Measurements from ENCODE around the gene PLIN5.
"Not testable (repeated sequence)": the region's sequence is repeated elsewhere in the genome, so short reads cannot be mapped to it uniquely, and the experiment has no call there.

The PLIN5 gene

DNA sequence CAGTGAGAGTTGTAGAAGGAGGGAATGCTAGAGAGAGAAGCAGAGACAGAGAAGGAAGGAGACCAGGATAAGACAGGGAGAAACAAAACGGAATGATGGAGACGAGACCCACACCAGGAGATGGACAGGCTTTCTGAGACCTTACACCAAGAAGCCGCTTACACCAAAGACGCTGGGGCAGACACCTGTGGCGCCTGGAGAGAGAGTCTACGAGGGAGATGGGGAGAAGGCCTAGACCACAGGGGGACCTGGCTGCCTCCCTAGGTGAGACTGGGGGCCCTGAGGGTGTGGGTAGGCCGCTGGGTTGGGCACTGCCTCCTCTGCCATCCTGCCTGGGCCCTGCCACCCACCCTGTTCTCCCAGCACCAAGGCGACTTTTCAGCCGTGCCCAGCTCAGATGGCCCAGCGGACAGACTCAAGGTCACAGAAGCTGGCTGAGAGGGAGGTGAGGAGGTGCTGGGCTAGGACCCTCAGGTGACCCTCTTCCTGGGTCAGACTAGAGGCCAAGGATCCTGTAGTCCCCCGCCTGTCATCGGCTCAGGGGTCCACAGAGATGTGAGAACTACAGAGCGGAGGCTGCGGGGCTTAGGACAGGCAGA is 5.0 kb downstream of the PLIN5 start:
- H3K4me3 Mint-ChIP-seq = no peak overlapping the region
- CTCF ChIA-PET = no interaction called here
- no peak for DNase-seq
- no peaks in the 10 kb centered on the region for H3K36me3 Mint-ChIP-seq
- H3K27ac Mint-ChIP-seq = no peak overlapping the region
- H3K9me3 Mint-ChIP-seq = no peaks in the 10 kb centered on the region
- peaks cover 46% of the 10 kb centered on the region for H3K27me3 Mint-ChIP-seq
- no peaks in the 10 kb centered on the region for H3K4me1 Mint-ChIP-seq

DNA sequence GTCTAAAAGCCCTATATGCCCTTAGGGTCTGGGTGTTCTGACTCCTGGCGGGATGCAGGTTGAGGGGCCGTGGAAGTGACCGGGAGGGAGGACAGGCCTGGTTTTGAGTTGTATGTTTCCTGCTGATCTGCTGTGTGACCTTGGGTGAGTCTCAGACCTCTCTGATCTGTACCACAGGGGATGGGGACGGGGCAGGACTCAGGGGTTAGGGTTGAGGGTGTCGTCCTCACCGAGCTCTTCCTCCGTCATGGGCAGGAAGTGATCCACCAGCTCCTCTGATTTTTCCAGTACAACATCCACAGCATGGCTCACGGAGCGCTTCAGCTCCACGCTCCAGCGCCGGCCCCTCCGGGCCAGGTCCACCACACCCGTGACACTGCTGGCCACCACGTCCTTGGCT is 6.2 kb downstream of the PLIN5 start:
- H3K9me3 Mint-ChIP-seq = no peaks in the 10 kb centered on the region

DNA sequence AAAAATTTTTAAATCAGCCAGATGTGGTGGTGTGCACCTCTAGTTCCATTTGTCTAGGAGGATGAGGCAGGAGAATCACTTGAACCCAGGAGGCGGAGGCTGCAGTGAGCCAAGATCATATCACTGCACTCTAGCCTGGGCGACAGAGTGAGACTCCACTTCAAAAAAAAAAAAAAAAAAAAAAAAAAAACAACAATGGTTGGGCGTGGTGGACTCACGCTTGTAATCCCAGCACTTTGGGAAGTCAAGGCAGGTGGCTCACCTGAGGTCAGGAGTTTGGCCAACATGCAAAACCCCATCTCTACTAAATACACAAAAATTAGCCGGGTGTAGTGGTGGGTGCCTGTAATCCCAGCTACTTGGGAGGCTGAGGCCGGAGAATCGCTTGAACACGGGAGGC is 7.6 kb downstream of the PLIN5 start:
- H3K27me3 Mint-ChIP-seq = peaks cover 23% of the 10 kb centered on the region
- DNase-seq, H3K4me3 Mint-ChIP-seq, H3K9me3 Mint-ChIP-seq, H3K27ac Mint-ChIP-seq, H3K36me3 Mint-ChIP-seq, H3K4me1 Mint-ChIP-seq: not testable (repeated sequence)
- CTCF ChIA-PET = interaction anchor here (1.2 kb wide), 1 partner anchor 260 kb away, joined by 4 read pairs; no protein-coding TSS in a partner anchor

More for the DNA sequence above, 6.2 kb downstream of the PLIN5 start:
- no peaks in the 10 kb centered on the region for H3K4me1 Mint-ChIP-seq
- H3K27me3 Mint-ChIP-seq = peaks cover 35% of the 10 kb centered on the region
- H3K4me3 Mint-ChIP-seq = no peak overlapping the region
- DNase-seq = no peak
- CTCF ChIA-PET = interaction anchor here (1.2 kb wide), 1 partner anchor 262 kb away, joined by 4 read pairs; no protein-coding TSS in a partner anchor
- no peak overlapping the region for H3K27ac Mint-ChIP-seq
- H3K36me3 Mint-ChIP-seq = no peaks in the 10 kb centered on the region

DNA sequence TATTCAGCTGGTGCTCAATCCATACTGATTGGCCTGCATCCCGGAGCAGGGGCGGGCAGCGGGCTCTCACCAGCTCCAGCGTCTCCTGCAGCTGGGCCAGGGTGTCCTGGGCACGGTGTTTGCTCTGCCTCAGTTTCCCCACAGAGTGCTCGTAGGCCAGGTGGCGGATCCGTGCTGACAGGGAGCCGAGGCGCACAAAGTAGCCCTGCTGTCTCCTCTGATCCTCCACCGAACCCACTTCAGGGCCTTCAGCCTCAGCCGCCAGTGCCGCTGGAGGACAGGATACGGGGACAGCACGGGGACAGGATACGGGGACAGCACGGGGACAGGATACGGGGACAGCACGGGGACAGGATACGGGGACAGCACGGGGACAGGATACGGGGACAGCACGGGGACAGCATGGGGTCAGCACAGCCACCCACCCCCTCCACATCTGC is 9.4 kb downstream of the PLIN5 start:
- CTCF ChIA-PET = interaction anchor here (0.6 to 4.5 kb wide), 11 partner anchors 8 to 258 kb away, joined by 3 to 30 read pairs (median 7); partner anchors contain the start of gene PLIN5
- no peaks in the 10 kb centered on the region for H3K4me1 Mint-ChIP-seq
- no peak overlapping the region for H3K4me3 Mint-ChIP-seq
- no peak for DNase-seq
- no peaks in the 10 kb centered on the region for H3K36me3 Mint-ChIP-seq
- H3K27me3 Mint-ChIP-seq = peaks cover 16% of the 10 kb centered on the region
- no peaks in the 10 kb centered on the region for H3K9me3 Mint-ChIP-seq
- no peak overlapping the region for H3K27ac Mint-ChIP-seq

DNA sequence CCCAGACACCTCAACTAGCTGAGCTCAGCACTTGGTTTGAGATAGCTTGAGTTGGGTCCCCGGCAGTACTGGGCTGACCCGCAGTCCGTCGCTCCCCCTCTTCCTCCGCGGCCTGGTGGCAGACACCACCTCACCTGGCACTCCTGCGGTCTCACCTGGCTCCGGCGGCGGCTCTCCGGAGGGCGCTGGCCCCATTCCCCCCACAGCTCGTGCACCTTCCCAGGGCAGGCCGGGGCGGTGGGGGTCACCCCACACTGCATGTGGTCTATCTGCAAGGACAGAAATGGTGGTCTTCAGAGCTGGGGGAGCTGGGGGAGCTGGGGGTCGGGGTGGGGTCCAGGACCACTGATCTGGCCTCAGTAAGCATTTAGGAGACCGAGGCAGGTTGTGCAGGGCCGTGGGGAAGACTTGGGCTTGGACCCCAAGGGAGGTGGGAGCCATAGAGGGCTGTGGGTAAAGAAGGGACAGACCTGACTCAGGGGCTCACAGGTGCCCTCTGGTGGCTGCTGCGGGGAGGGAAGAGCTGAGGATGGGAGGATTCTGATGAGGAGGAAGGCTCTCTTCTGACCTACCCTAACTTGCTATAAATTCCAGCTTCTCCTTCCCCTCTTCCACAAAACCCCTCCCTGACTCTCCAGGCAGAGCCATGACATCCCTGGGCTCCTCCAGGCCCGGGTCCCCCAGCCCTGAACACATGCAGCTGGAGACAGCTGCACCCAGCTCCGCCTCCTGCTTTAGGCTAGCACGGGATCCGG is 10.0 kb downstream of the PLIN5 start:
- H3K36me3 Mint-ChIP-seq = no peaks in the 10 kb centered on the region
- no peaks in the 10 kb centered on the region for H3K9me3 Mint-ChIP-seq
- CTCF ChIA-PET = interaction anchor here (0.6 to 4.5 kb wide), 12 partner anchors 9 to 257 kb away, joined by 3 to 30 read pairs (median 8); partner anchors contain the start of gene PLIN5
- no peak overlapping the region for H3K4me3 Mint-ChIP-seq
- peaks cover 12% of the 10 kb centered on the region for H3K27me3 Mint-ChIP-seq
- H3K27ac Mint-ChIP-seq = no peak overlapping the region
- no peaks in the 10 kb centered on the region for H3K4me1 Mint-ChIP-seq
- peak; percentile 82 for DNase-seq

DNA sequence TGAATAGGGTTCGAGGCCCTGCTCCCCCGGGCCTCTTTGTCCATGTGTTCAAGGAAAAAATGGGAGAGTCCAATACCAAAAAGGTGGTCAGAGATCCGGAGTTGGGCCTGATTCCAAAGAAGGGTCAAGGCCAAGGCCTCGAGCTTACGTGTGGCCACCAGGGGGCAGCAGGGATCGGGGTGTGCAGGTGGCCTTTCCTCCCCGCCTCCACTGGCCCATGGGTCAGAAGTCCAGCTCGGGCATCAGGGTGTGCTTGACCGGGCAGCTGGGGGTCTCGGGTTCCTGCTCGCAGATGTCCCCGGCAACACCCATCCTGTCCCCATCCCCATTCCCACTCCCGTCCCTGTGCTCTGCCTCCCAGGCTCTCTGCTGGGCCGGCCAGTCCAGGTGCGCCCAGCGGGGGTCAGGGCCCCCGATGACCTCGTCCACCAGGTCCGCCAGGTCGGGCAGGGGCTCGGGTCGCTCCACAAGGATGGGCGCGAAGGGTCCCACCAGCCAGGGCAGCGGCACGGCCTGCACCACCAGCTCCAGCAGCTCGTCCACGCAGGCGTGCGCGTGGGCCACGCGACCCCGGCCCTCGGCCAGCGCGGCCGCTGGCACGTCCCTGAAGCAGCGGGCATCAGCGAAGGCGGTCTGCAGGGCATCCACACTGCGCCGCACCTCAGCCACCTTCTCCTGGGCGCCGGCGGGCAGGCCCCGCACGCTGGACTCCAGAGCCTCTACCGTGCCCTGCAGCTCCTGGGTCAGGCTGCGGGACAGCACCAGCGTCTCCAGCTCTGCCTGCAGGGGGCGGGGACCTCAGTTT is 11.5 kb downstream of the PLIN5 start:
- no peak overlapping the region for H3K4me3 Mint-ChIP-seq
- CTCF ChIA-PET = interaction anchor here (0.5 to 4.5 kb wide), 13 partner anchors 9 to 624 kb away, joined by 3 to 30 read pairs (median 5); partner anchors contain the start of gene PLIN5
- H3K36me3 Mint-ChIP-seq = no peaks in the 10 kb centered on the region
- peaks cover 17% of the 10 kb centered on the region for H3K27me3 Mint-ChIP-seq
- peak; percentile 32 for DNase-seq
- H3K27ac Mint-ChIP-seq = no peak overlapping the region
- H3K4me1 Mint-ChIP-seq = no peaks in the 10 kb centered on the region
- H3K9me3 Mint-ChIP-seq = no peaks in the 10 kb centered on the region

DNA sequence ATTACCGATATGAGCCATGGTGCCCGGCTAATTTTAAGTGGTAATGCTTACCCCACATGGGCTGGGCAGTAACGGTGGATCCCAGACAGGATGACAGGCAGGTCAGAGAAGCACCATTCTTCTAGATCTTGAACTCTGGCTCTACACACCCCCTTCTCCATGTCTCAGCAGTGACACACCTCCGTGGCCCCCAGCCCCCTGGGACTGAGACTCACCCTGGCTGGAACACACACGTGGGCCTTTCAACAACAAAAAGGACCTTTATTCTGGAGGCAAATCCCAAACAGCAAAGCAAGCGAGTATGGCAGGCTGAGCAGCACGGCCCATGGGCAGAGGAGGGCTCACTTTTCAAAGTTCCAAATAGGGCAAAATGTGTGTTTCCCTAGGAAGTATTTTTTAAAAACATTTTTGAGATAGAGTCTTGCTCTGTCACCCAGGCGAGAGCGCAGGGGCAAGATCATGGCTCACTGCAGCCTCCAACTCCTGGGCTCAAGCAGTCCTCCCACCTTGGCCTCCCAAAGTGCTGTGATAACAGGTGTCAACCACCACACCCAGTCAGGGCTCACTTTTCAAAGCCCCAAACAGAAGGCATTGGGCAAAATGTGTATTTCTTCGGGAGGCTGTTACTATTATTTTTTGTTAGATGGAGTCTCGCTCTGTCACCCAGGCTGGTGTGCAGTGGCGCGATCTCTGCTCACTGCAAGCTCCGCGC is 12.6 kb downstream of the PLIN5 start:
- Mint-ChIP-seq H3K4me1 (no peaks in the 10 kb centered on the region), H3K9me3 (no peaks in the 10 kb centered on the region), H3K27me3 (peaks cover 23% of the 10 kb centered on the region), H3K36me3 (no peaks in the 10 kb centered on the region), H3K27ac (no peak overlapping the region), H3K4me3 (no peak overlapping the region)
- no peak for DNase-seq
- CTCF ChIA-PET = interaction anchor here (0.6 to 4.5 kb wide), 11 partner anchors 9 to 288 kb away, joined by 3 to 30 read pairs (median 5); partner anchors contain the start of gene PLIN5

DNA sequence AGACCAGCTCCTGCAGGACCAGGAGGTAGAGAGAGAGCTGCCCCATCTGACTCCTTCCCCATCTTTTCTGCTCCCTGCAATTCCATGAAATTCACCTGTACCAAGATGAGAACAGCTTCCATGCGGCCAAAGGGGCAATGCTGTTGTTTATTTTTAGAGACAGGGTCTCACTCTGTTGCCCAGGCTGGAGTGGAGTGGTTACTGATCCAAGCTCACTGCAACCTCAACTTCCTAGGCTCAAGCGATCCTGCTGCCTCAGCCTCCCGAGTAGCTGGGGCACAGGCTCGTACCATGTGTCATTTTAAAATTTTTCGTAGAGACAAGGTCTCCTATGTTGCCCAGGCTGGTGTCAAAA is 13.2 kb downstream of the PLIN5 start:
- no peak for DNase-seq
- Mint-ChIP-seq H3K27ac (no peak overlapping the region), H3K4me3 (no peak overlapping the region), H3K27me3 (peaks cover 23% of the 10 kb centered on the region), H3K36me3 (no peaks in the 10 kb centered on the region), H3K4me1 (no peaks in the 10 kb centered on the region), H3K9me3 (no peaks in the 10 kb centered on the region)
- CTCF ChIA-PET = interaction anchor here (0.6 to 0.7 kb wide), 2 partner anchors 12 to 90 kb away, joined by 3 to 4 read pairs; no protein-coding TSS in a partner anchor

DNA sequence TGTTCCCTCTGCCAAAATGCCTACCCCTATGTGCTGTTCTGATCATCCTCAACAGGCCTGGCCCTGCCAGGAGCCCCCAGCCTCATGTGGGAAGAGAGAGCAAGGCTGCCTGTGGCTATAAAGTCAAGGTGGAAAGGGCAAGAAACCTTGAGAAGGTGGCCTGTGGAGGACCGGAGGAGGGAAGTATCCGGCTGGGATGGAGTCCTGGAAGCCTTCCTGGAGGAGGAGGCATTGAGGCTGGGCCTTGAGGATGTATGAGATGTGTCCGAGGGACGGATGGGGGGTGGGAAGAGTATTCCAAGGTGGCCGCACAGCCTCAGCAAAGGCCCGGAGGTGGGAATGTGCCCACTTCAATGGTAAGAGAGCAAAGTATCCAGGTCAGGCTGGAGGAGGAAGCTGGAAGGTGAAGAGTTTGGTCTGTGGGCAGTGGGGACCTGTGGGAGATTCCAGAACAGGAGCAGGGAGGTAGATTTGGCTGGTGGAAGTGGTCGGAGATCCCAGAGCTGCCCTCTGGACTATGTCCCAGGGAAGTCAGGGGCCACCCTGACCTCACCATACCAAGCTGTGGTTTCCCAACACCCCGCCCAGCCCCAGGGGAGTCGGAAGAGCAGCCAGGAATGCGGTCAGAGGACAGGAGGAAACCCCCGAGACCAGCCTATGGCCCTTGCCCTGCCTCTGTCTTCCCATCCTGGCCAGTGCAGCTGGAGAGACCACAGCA is 13.7 kb downstream of the PLIN5 start:
- Mint-ChIP-seq H3K36me3 (no peaks in the 10 kb centered on the region), H3K4me1 (no peaks in the 10 kb centered on the region), H3K27me3 (peaks cover 23% of the 10 kb centered on the region), H3K4me3 (no peak overlapping the region), H3K9me3 (no peaks in the 10 kb centered on the region), H3K27ac (no peak overlapping the region)
- no peak for DNase-seq
- CTCF ChIA-PET = interaction anchor here (0.7 kb wide), 1 partner anchor 12 kb away, joined by 3 read pairs; no protein-coding TSS in a partner anchor

DNA sequence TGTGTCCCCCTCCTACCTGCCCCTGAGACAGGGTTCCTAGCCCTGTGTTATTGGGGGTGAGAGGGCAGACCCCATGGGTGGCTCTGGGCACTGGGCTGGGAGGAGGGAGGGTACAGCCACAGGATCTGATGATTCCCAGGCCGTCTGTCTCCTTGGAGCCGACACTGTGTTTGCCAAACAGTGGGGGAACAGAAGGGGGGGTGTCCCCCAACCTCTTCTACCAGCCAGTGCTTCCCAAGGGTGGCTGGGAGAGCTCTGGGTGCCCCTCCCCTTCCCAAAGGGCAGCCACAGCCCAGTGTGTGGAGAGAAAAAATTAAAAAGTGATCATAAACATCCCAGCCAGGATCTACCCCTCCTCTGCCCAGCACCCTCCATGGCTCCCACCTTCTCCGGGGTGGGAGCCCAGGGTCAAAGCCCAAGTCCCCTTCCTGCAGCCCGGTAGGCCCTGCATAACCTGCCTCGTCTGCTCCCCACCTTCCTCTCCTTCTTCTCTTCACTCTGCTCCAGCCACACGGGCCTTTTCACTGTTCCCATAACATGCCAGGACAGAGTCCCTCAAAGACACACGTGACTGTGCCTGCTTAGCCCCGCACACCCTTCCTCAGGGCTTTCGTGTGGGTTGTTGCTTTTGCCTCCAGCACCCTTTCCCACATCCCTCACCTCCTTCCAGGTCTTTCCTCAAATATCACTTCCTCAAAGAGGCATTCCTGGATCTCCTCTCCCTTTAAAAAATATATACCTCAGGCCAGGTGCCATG is 15.3 kb downstream of the PLIN5 start:
- Mint-ChIP-seq H3K27ac (no peak overlapping the region), H3K27me3 (peaks cover 23% of the 10 kb centered on the region), H3K4me1 (no peaks in the 10 kb centered on the region), H3K36me3 (no peaks in the 10 kb centered on the region), H3K9me3 (no peaks in the 10 kb centered on the region), H3K4me3 (no peak overlapping the region)
- no peak for DNase-seq
- CTCF ChIA-PET = no interaction called here

DNA sequence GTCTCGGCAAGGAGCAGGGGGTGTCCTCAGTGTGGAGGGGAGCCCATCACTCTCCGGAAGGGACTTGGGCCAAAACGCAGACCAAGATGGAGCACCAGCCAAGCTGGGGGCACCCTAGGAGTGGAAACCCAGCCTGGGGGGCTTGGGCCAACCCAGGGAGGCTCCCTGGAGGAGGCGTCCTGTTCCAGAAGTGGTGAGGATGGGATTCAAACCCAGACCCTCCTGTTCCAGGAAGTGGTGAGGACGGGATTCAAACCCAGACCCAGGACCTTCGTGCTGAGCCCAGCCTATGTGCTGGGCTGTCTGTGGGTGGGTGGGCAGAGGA is 15.9 kb downstream of the PLIN5 start:
- H3K4me3 Mint-ChIP-seq = no peak overlapping the region
- H3K27me3 Mint-ChIP-seq = peaks cover 23% of the 10 kb centered on the region
- H3K27ac Mint-ChIP-seq = no peak overlapping the region
- DNase-seq = no peak
- H3K4me1 Mint-ChIP-seq = no peaks in the 10 kb centered on the region
- no peaks in the 10 kb centered on the region for H3K36me3 Mint-ChIP-seq
- CTCF ChIA-PET = no interaction called here
- no peaks in the 10 kb centered on the region for H3K9me3 Mint-ChIP-seq

DNA sequence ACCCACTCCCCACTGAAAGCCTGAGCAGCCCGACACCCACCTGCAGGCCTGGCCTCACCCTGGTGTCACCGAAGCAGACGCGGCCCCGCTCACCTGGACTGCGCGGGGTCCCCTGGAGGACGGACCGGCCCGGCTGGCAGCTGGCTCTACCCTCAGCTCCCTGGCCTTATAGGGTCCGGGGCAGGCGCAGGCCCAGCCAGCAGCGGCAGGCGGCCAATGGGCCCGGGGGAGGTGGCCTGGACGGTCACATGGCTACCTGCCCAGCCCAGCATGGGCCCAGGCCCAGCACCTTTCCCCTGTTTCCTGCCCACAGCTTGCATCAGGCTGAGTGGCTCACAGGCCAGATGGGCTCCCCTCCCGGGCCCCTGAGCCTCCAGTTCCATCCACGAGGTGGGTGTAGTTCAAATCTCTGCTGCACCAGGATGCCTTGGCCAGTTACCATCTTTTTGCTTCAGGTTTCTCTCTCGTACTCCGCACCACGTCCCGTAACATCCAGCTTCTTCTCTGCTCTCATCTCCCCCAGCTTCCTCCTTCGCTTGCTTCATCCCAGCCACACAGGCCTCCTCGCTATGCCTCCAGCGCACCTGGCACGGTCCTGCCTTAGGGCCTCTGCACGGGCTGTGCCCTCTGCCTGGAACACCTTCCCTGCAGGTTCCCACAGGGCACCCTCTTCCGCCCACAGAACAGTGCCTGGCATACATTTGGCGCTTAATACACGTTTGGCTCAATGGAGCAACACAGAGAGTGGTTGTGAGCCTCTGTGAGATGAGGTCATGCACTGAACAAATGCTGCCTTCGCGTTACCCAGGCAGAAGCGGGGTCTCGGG is 16.5 kb downstream of the PLIN5 start, which contains the start of gene PLIN4:
Gene PLIN4 (minus strand): TSS at position 142 of the 827 bp plus-strand sequence. CDS start 214 bp downstream, outside the sequence.
- H3K4me3 Mint-ChIP-seq = no peak within 1 kb of the TSS
- CTCF ChIA-PET = no interaction called here
- H3K9me3 Mint-ChIP-seq = no peaks in the 10 kb centered on the region
- H3K36me3 Mint-ChIP-seq = no peaks in the 10 kb centered on the region
- DNase-seq = no peak
- H3K27ac Mint-ChIP-seq = no peak within 1 kb of the TSS
- peaks cover 23% of the 10 kb centered on the region for H3K27me3 Mint-ChIP-seq
- H3K4me1 Mint-ChIP-seq = no peaks in the 10 kb centered on the region
